Activated CD4-positive, alpha-beta T cell treated with anti-CD3 and anti-CD28 coated beads, Interleukin-2, amount 10 ng/mL, durations not matched to agents 7 days and 5 days (primary cell): Measurements from ENCODE around the gene SPECC1. TPM values are rescaled to one million over a fixed set of nuclear protein-coding genes. Genes with fewer than 3 reads are reported as not detected.
"Not testable (repeated sequence)": the region's sequence is repeated elsewhere in the genome, so short reads cannot be mapped to it uniquely, and the experiment has no call there.

ENCODE experiments used
- CTCF ChIA-PET: fragments of 350-600 bp; sonication (Branson Sonifier 250); formaldehyde crosslinking; loops from one replicate; lab custom pipeline; 2021; ENCODE audit warnings: antibody characterized with exemption; lab: Charles Lee
- POLR2A ChIA-PET: fragments of 350-600 bp; sonication (Branson Sonifier 250); formaldehyde crosslinking; loops from one replicate; lab custom pipeline; 2021; ENCODE audit warnings: antibody characterized with exemption; lab: Charles Lee
- DNase-seq: peaks from one replicate; pipeline ENCODE4 v3.0.0-alpha.2; 2020
- H3K27ac Mint-ChIP-seq: one replicate; pipeline ENCODE4 v1.8.0; 2021; ENCODE audit warnings: mild to moderate bottlenecking, moderate library complexity, mixed read lengths
- H3K27me3 Mint-ChIP-seq: one replicate; pipeline ENCODE4 v1.8.0; 2021; ENCODE audit warnings: mixed read lengths
- H3K36me3 Mint-ChIP-seq: one replicate; pipeline ENCODE4 v1.8.0; 2021; ENCODE audit warnings: low read depth, mixed read lengths
- H3K4me1 Mint-ChIP-seq: one replicate; pipeline ENCODE4 v1.8.0; 2021; ENCODE audit warnings: mixed read lengths
- H3K4me3 Mint-ChIP-seq: one replicate; pipeline ENCODE4 v1.8.0; 2021; ENCODE audit warnings: mild to moderate bottlenecking, moderate library complexity, mixed read lengths
- H3K9me3 Mint-ChIP-seq: one replicate; pipeline ENCODE4 v1.8.0; 2021; ENCODE audit warnings: mixed read lengths
- total RNA-seq, 2 experiments: library from RNA; stranded (reverse); gene quantifications; one replicate each; pipeline ENCODE4 v1.2.3, GENCODE V29; 2021

Gene SPECC1
- total RNA-seq, 2 experiments from 2014 or later, result 3.7 to 4.9 TPM

- Mint-ChIP-seq H3K27ac (no peak overlapping the region), H3K4me3 (no peak overlapping the region), H3K27me3 (peaks cover 2% of the 10 kb centered on the region), H3K9me3 (no peaks in the 10 kb centered on the region), H3K36me3 (no peaks in the 10 kb centered on the region), H3K4me1 (peaks cover 8% of the 10 kb centered on the region)
- no peak for DNase-seq
- ChIA-PET POLR2A (no interaction called here), CTCF (no interaction called here)
These were observed 50.6 kb downstream of the SPECC1 start for GRCh38 chr17:20059728-20060188.

DNA sequence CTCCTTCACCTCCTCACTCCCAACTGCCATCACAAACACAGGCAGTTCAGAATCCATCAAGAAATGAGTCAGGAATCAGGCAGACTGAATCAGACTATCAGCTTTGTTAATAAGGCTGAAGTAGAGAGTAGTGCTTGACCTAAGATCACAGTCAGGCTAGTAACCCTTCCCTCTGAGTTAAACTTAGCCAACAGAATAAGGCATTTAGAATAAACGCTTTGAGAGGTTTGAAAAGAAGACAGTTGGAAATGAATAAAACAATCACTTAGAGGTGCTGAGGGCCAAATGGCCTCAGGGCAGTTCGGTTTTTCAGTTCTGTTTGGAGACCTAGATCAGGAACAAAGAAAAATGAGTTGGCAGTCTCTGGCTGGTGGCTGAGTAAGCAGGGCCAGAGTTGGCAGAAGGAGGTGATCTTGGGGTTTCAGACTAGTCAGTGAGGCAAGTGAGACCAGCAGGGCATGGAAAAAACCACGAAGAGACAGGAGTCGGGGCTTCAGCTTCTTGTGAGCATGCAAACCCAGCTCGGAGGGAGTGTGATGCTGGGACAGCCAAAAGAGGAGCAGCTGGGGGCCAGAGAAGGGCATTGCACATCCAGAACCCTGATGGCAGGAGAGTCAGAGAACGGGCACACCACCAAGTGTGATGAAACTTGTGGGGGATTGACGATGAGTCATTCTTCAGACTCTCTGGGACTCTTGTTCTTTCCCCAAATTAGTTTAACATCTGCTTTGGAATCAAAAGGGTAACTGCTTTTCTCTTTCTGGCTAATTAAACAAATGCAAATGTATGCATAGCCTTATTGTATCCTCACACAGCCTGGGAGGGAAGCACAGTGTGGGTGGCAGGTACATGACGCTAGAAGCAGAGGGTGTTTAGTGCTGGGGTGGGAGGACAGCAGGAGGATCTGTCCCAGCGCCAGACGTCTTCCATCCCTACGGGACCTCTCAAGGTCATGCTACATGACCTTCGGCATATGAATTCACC is 54.8 kb downstream of the SPECC1 start:
- Mint-ChIP-seq H3K27ac (no peak overlapping the region), H3K4me3 (no peak overlapping the region), H3K9me3 (peaks cover 2% of the 10 kb centered on the region), H3K27me3 (no peaks in the 10 kb centered on the region), H3K4me1 (peaks cover 8% of the 10 kb centered on the region), H3K36me3 (no peaks in the 10 kb centered on the region)
- ChIA-PET POLR2A (no interaction called here), CTCF (no interaction called here)
- DNase-seq, result no peak

GRCh38 chr17:20066253-20066652 is 57.1 kb downstream of the SPECC1 start:
- POLR2A ChIA-PET, result interaction anchor here (0.7 kb wide), 1 partner anchor 810 kb away, joined by 4 read pairs; no protein-coding TSS in a partner anchor
- Mint-ChIP-seq H3K4me3 (no peak overlapping the region), H3K27me3 (peaks cover 3% of the 10 kb centered on the region), H3K36me3 (no peaks in the 10 kb centered on the region), H3K9me3 (peaks cover 2% of the 10 kb centered on the region), H3K27ac (no peak overlapping the region), H3K4me1 (peaks cover 3% of the 10 kb centered on the region)
- CTCF ChIA-PET, result no interaction called here
- no peak for DNase-seq

- Mint-ChIP-seq H3K4me1 (peaks cover 5% of the 10 kb centered on the region), H3K9me3 (peaks cover 2% of the 10 kb centered on the region), H3K27me3 (peaks cover 3% of the 10 kb centered on the region), H3K36me3 (no peaks in the 10 kb centered on the region), H3K27ac (no peak overlapping the region), H3K4me3 (no peak overlapping the region)
- ChIA-PET POLR2A (no interaction called here), CTCF (no interaction called here)
- DNase-seq, result no peak
These were observed 58.6 kb downstream of the SPECC1 start for GRCh38 chr17:20067711-20068110.

GRCh38 chr17:20068445-20068844 is 59.3 kb downstream of the SPECC1 start:
- peaks cover 2% of the 10 kb centered on the region for H3K9me3 Mint-ChIP-seq
- H3K4me3 Mint-ChIP-seq, result no peak overlapping the region
- ChIA-PET CTCF (interaction anchor here (0.6 kb wide), 1 partner anchor 151 kb away, joined by 3 read pairs; no protein-coding TSS in a partner anchor), POLR2A (no interaction called here)
- H3K27me3 Mint-ChIP-seq, result peaks cover 3% of the 10 kb centered on the region
- H3K27ac Mint-ChIP-seq, result no peak overlapping the region
- DNase-seq, result no peak
- no peaks in the 10 kb centered on the region for H3K36me3 Mint-ChIP-seq
- H3K4me1 Mint-ChIP-seq, result peaks cover 12% of the 10 kb centered on the region

GRCh38 chr17:20071824-20072691 is 62.9 kb downstream of the SPECC1 start:
- Mint-ChIP-seq H3K4me1 (peaks cover 21% of the 10 kb centered on the region), H3K4me3 (no peak overlapping the region), H3K36me3 (no peaks in the 10 kb centered on the region), H3K9me3 (peaks cover 2% of the 10 kb centered on the region), H3K27me3 (peaks cover 3% of the 10 kb centered on the region), H3K27ac (no peak overlapping the region)
- no peak for DNase-seq
- CTCF ChIA-PET, result interaction anchor here (1.2 kb wide), 1 partner anchor 9 kb away, joined by 3 read pairs; no protein-coding TSS in a partner anchor
- POLR2A ChIA-PET, result no interaction called here

DNA sequence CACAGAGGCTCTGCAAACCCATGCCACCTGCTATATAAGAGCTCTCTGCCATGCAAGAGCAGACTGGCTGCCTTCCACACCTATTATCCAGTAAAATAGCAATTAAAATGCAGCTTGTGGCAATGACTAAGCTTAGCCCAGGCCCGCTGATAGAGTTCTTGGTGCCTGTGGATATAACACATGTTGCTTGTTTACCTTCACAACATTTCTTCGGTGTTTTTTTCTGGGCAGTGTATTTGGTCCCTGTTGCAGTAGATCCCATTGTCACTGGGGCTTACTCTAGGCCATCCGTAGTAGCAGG is 63.5 kb downstream of the SPECC1 start:
- Mint-ChIP-seq H3K27me3 (peaks cover 3% of the 10 kb centered on the region), H3K9me3 (peaks cover 2% of the 10 kb centered on the region), H3K36me3 (no peaks in the 10 kb centered on the region), H3K4me1 (peaks cover 21% of the 10 kb centered on the region), H3K27ac (peak overlapping the region; percentile 88), H3K4me3 (no peak overlapping the region)
- ChIA-PET CTCF (interaction anchor here (1.2 kb wide), 1 partner anchor 10 kb away, joined by 3 read pairs; no protein-coding TSS in a partner anchor), POLR2A (no interaction called here)
- DNase-seq, result no peak

DNA sequence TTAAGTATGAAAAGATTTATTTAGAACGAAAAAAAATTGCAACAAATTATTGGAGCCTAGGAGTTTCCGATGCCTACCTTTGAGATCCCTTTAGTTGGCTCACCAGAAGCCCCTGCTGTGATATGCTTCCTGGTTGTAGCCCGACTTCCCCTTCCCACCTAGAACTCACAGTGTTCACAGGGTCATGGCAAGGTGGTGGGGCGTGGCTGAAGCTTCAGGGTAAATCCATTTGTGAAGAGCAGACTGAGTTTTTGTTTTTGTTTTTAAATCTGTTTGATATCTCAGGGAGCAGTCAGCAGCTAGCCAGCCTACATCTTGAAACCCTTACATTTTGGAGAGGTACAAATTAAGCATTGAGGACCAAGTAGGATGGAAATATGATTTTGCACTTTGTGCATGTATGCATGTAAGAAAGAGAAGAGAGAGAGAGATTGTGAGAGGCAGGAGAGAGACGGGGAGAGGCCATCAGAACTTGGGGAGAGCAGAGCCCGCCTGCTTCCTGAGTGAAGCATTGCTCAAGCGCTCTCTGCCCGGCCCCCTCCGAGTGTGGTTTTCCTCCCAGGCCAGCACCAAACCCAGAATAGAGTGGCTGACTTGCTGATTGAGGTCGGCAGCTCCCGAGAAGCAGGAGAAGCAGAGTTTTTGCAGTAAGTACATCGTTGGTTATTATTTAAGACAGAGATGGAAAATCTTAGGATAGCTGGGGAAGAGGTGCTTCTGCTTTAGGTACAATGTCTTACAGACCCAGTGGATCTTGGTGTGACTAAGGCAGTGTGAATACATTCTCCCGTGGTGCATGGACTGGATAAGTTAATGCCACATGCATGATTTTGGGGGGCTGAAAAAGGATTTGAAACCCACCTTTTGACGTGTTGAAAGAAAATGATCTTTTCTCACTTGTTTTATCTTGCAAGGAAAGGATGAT is 64.2 kb downstream of the SPECC1 start:
- peak overlapping the region; percentile 67 for H3K4me3 Mint-ChIP-seq
- POLR2A ChIA-PET, result no interaction called here
- CTCF ChIA-PET, result interaction anchor here (0.5 to 1.2 kb wide), 2 partner anchors 11 to 468 kb away, joined by 3 read pairs; no protein-coding TSS in a partner anchor
- H3K4me1 Mint-ChIP-seq, result peaks cover 21% of the 10 kb centered on the region
- peaks cover 3% of the 10 kb centered on the region for H3K27me3 Mint-ChIP-seq
- no peaks in the 10 kb centered on the region for H3K36me3 Mint-ChIP-seq
- H3K27ac Mint-ChIP-seq, result peak overlapping the region; percentile 88
- peak; percentile 56 for DNase-seq
- peaks cover 2% of the 10 kb centered on the region for H3K9me3 Mint-ChIP-seq

DNA sequence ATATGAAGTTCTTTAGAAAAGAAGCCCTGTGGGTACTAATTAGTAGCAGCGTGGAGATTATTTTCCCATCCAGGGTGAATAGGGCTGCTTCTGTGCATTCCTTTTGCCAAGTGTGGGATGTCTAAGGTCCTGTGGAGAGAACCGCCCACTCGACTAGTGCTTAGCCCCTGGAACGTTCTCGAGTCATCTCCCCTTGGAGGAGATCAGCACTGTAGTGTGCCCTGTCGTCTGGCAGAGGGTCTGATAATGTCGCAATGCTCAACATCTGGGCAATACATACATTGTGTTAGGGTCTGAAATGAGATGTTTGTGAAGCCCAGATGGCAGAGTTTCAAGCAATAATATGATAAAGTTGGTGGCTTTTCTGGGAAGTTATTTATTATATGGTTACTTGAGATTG is 64.8 kb downstream of the SPECC1 start:
- Mint-ChIP-seq H3K27ac (no peak overlapping the region), H3K36me3 (no peaks in the 10 kb centered on the region), H3K4me1 (peaks cover 21% of the 10 kb centered on the region), H3K4me3 (peak overlapping the region; percentile 67), H3K27me3 (peaks cover 3% of the 10 kb centered on the region), H3K9me3 (no peaks in the 10 kb centered on the region)
- DNase-seq, result no peak
- ChIA-PET POLR2A (no interaction called here), CTCF (interaction anchor here (0.5 kb wide), 1 partner anchor 468 kb away, joined by 3 read pairs; no protein-coding TSS in a partner anchor)

DNA sequence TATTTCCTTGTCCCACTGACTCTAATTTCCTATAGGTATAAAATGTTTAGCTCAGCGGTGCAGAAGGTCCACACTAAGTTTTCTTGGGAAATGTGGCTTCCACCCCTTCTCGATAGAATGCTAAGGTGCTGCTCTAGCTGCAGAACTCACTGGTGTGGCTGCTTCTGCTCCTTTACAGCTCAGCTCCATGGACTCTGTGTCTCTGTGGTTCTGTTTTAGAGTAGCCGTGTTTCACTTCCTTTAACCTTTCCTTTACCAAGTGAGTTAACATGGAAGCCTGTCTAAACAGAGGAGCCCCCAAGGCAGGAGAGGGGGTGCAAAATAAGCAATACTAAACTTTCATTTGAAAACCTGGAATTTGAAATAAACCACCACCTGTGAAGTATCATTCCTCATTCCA is 65.3 kb downstream of the SPECC1 start:
- H3K36me3 Mint-ChIP-seq, result no peaks in the 10 kb centered on the region
- H3K27me3 Mint-ChIP-seq, result peaks cover 3% of the 10 kb centered on the region
- H3K27ac Mint-ChIP-seq, result peak overlapping the region; percentile 42
- peaks cover 21% of the 10 kb centered on the region for H3K4me1 Mint-ChIP-seq
- POLR2A ChIA-PET, result no interaction called here
- DNase-seq, result no peak
- H3K4me3 Mint-ChIP-seq, result peak overlapping the region; percentile 67
- CTCF ChIA-PET, result interaction anchor here (1.0 kb wide), 1 partner anchor 31 kb away, joined by 4 read pairs; no protein-coding TSS in a partner anchor
- no peaks in the 10 kb centered on the region for H3K9me3 Mint-ChIP-seq

DNA sequence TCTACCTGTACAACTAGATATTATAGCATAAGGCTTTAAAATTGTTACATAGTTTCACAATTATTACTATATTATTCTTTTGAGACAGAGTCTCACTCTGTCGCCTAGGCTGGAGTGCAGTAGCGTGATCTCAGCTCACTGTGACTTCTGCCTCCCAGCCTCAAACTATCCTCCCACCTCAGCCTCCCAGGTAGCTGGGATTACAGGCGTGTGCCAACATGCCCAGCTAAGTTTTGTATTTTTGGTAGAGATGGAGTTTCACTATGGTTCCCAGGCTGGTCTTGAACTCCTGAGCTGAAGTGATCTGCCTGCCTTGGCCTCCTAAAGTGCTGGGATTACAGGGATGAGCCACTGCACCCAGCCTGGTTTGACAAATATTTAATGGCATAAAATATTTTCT is 67.0 kb downstream of the SPECC1 start:
- H3K27me3 Mint-ChIP-seq, H3K4me3 Mint-ChIP-seq, DNase-seq, H3K36me3 Mint-ChIP-seq, H3K9me3 Mint-ChIP-seq, H3K27ac Mint-ChIP-seq, POLR2A ChIA-PET: not testable (repeated sequence)
- CTCF ChIA-PET, result interaction anchor here (1.0 kb wide), 1 partner anchor 67 kb away, joined by 3 read pairs; the partner anchor contains the start of gene SPECC1
- H3K4me1 Mint-ChIP-seq, result peaks cover 21% of the 10 kb centered on the region
